PFSK-1 (cell line): ENCODE data around the gene G0S2.

Experiments used
- POLR2AphosphoS5 ChIP-seq: IDR thresholded peaks from 2 replicates; pipeline ENCODE4 v1.6.1; 2012; ENCODE audit warnings: low read depth, mild to moderate bottlenecking, control low read depth, low read length, moderate library complexity
- REST ChIP-seq, 2 experiments: IDR thresholded peaks; 2 replicates each; pipeline versions ENCODE4 v1.6.1 to v1.8.0; 2011 to 2012; ENCODE audit warnings: low read depth in 2 of 2, low read length in 2 of 2, control low read depth in 1 of 2, inconsistent platforms in 1 of 2, mild to moderate bottlenecking in 1 of 2, moderate library complexity in 1 of 2; ENCODE audit not compliant: insufficient read depth in 1 of 2
- SIN3A ChIP-seq: IDR thresholded peaks from 2 replicates; pipeline ENCODE4 v1.6.1; 2012; ENCODE audit warnings: mild to moderate bottlenecking, low read length, moderate library complexity, borderline replicate concordance; ENCODE audit not compliant: insufficient read depth
- TAF1 ChIP-seq: IDR thresholded peaks from 2 replicates; pipeline ENCODE4 v1.6.1; 2012; ENCODE audit warnings: low read length, control low read depth, borderline replicate concordance; ENCODE audit not compliant: insufficient read depth

- TF ChIP-seq REST (IDR thresholded peaks at IDR 0.05; ENCODE audit: insufficient read depth in 1 of 2, low read depth in 2 of 2, low read length in 2 of 2): peak in 1 of 2 experiments; percentile 84; a peak in 2 of 4 replicates
- no peak for TF ChIP-seq POLR2AphosphoS5
- TF ChIP-seq TAF1: no peak
- TF ChIP-seq SIN3A: no peak
Observed at GRCh38 chr1:209652873-209653401, 22.3 kb upstream of the G0S2 start.
